Activated T-cell treated with anti-CD3 and anti-CD28 coated beads for 48 hours (primary cell): ENCODE results near the gene FAM3B.

ENCODE experiments used
- DNase-seq: peaks from one replicate; pipeline ENCODE4 v3.0.0-alpha.2; 2020; ENCODE audit warnings: low read depth

FAM3B gene

GRCh38 chr21:41397471-41397891 lies 80.9 kb downstream of the FAM3B start:
- no peak for DNase-seq

GRCh38 chr21:41398251-41398650 lies 81.7 kb downstream of the FAM3B start:
- no peak for DNase-seq

- no peak for DNase-seq
Measured at GRCh38 chr21:41398831-41399230, 82.2 kb downstream of the FAM3B start.

- no peak for DNase-seq
Measured at GRCh38 chr21:41399246-41399800, 82.7 kb downstream of the FAM3B start.

- DNase-seq = no peak
Measured at GRCh38 chr21:41402231-41402630, 85.6 kb downstream of the FAM3B start.

GRCh38 chr21:41402796-41403195 lies 86.2 kb downstream of the FAM3B start:
- no peak for DNase-seq

GRCh38 chr21:41403331-41403730 lies 86.7 kb downstream of the FAM3B start:
- no peak for DNase-seq

GRCh38 chr21:41403966-41404365 lies 87.4 kb downstream of the FAM3B start:
- DNase-seq = no peak

- no peak for DNase-seq
Measured at GRCh38 chr21:41405321-41405720, 88.7 kb downstream of the FAM3B start.

- no peak for DNase-seq
Measured at GRCh38 chr21:41406340-41406739, 89.7 kb downstream of the FAM3B start.
